GM23338 (cell line): ENCODE data around the gene CAPZA1. TPM values are rescaled to one million over a fixed set of nuclear protein-coding genes. Genes with fewer than 3 reads are reported as not detected.

Source experiments
- CREB1 ChIP-seq: fragments of 250-450 bp; sonication (Bioruptor Pico); IDR thresholded peaks from 2 replicates; pipeline ENCODE4 v1.5.0; 2020; ENCODE audit warnings: low read depth, mild to moderate bottlenecking, moderate library complexity
- ETS1 ChIP-seq: IDR thresholded peaks from 2 replicates; pipeline ENCODE4 v1.6.1; 2016; ENCODE audit warnings: antibody characterized with exemption
- REST ChIP-seq: IDR thresholded peaks from one replicate; pipeline ENCODE4 v1.6.1; 2018; ENCODE audit warnings: antibody characterized with exemption; ENCODE audit not compliant: unreplicated experiment
- STAT1 ChIP-seq: IDR thresholded peaks from one replicate; pipeline ENCODE4 v1.6.1; 2016; ENCODE audit warnings: antibody characterized with exemption; ENCODE audit not compliant: unreplicated experiment
- ZNF114 ChIP-seq: fragments of 250-450 bp; sonication (Bioruptor Pico); IDR thresholded peaks from 2 replicates; pipeline ENCODE4 v1.5.0; 2020; ENCODE audit warnings: mild to moderate bottlenecking, moderate library complexity
- ZNF462 ChIP-seq: fragments of 250-450 bp; sonication (Bioruptor Pico); IDR thresholded peaks from 2 replicates; pipeline ENCODE4 v1.5.0; 2020; ENCODE audit warnings: mild to moderate bottlenecking, moderate library complexity
- polyA plus RNA-seq: library from polyadenylated mRNA; unstranded; fragments of >200 nt; fragmentation: Nextera tagmentation; extraction: Ambion mirVana; gene quantifications from 2 replicates; pipeline ENCODE4 v1.2.1, GENCODE V29; 2016
- total RNA-seq: library from RNA; depleted of rRNA; stranded (reverse); fragments of >200 nt; shearing (Covaris generic); gene quantifications from 2 replicates; pipeline ENCODE4 v1.2.3, GENCODE V29; 2014

Gene CAPZA1
- total and polyA plus RNA-seq, 2 experiments from 2014 or later = 147 to 182 TPM

GRCh38 chr1:112603541-112603940, 16.1 kb upstream of the CAPZA1 start (continued):
- TF ChIP-seq ZNF462 (CRISPR knock-in tag) (no peak), REST (no peak), CREB1 (CRISPR knock-in tag) (no peak), STAT1 (no peak), ETS1 (no peak), ZNF114 (CRISPR knock-in tag) (no peak)
